IMR-90 (cell line): Measurements from ENCODE around the gene KIF3B.

Source experiments
- BHLHE40 ChIP-seq: fragments of 150-350 bp; IDR thresholded peaks from 2 replicates; pipeline ENCODE4 v1.6.1; 2016; ENCODE audit warnings: mild to moderate bottlenecking, low read depth, low read length
- CEBPB ChIP-seq: IDR thresholded peaks from 2 replicates; pipeline ENCODE4 v1.6.1; 2012; ENCODE audit warnings: low read depth, low read length, improper control_type of control experiment
- MAFK ChIP-seq: IDR thresholded peaks from 2 replicates; pipeline ENCODE4 v1.6.1; 2012; ENCODE audit warnings: low read depth, low read length, improper control_type of control experiment
- MAZ ChIP-seq: IDR thresholded peaks from 2 replicates; pipeline ENCODE4 v1.6.1; 2012; ENCODE audit warnings: low read depth, mild to moderate bottlenecking, low read length, improper control_type of control experiment, moderate library complexity, borderline replicate concordance
- MXI1 ChIP-seq: IDR thresholded peaks from 2 replicates; pipeline ENCODE4 v1.6.1; 2012; ENCODE audit warnings: low read depth, mild to moderate bottlenecking, low read length, moderate library complexity, borderline replicate concordance
- NFE2L2 ChIP-seq: fragments of 150-350 bp; IDR thresholded peaks from 2 replicates; pipeline ENCODE4 v1.6.1; 2016; ENCODE audit warnings: low read depth, mild to moderate bottlenecking, low read length
- POLR2A ChIP-seq: IDR thresholded peaks from 2 replicates; pipeline ENCODE4 v1.6.1; 2012; ENCODE audit warnings: mild to moderate bottlenecking, low read depth, low read length
- RAD21 ChIP-seq: IDR thresholded peaks from 2 replicates; pipeline ENCODE4 v1.6.1; 2012; ENCODE audit warnings: low read length, improper control_type of control experiment
- RCOR1 ChIP-seq: IDR thresholded peaks from 2 replicates; pipeline ENCODE4 v1.6.1; 2012; ENCODE audit warnings: mild to moderate bottlenecking, low read length, improper control_type of control experiment; ENCODE audit not compliant: insufficient replicate concordance
- RFX5 ChIP-seq: IDR thresholded peaks from 2 replicates; pipeline ENCODE4 v1.8.0; 2012; ENCODE audit warnings: low read depth, mild to moderate bottlenecking, low read length, moderate library complexity
- SMC3 ChIP-seq: fragments of 150-350 bp; IDR thresholded peaks from 2 replicates; pipeline ENCODE4 v1.6.1; 2016; ENCODE audit warnings: low read depth, mild to moderate bottlenecking, antibody characterized with exemption, low read length, moderate library complexity
- USF2 ChIP-seq: fragments of 150-350 bp; IDR thresholded peaks from 2 replicates; pipeline ENCODE4 v1.6.1; 2017; ENCODE audit warnings: mild to moderate bottlenecking, antibody characterized with exemption, low read length, low read depth
- TF ChIP-seq, protein P1 (sequence below): conservative IDR thresholded peaks from 2 replicates; pipeline ENCODE4 v1.5.1; 2012; ENCODE audit warnings: mild to moderate bottlenecking, low read depth, low read length, improper control_type of control experiment
- TF ChIP-seq, protein P2 (sequence below): fragments of 150-350 bp; IDR thresholded peaks from 2 replicates; pipeline ENCODE4 v1.6.1; 2016; ENCODE audit warnings: low read depth, mild to moderate bottlenecking, low read length, moderate library complexity, borderline replicate concordance

DNA sequence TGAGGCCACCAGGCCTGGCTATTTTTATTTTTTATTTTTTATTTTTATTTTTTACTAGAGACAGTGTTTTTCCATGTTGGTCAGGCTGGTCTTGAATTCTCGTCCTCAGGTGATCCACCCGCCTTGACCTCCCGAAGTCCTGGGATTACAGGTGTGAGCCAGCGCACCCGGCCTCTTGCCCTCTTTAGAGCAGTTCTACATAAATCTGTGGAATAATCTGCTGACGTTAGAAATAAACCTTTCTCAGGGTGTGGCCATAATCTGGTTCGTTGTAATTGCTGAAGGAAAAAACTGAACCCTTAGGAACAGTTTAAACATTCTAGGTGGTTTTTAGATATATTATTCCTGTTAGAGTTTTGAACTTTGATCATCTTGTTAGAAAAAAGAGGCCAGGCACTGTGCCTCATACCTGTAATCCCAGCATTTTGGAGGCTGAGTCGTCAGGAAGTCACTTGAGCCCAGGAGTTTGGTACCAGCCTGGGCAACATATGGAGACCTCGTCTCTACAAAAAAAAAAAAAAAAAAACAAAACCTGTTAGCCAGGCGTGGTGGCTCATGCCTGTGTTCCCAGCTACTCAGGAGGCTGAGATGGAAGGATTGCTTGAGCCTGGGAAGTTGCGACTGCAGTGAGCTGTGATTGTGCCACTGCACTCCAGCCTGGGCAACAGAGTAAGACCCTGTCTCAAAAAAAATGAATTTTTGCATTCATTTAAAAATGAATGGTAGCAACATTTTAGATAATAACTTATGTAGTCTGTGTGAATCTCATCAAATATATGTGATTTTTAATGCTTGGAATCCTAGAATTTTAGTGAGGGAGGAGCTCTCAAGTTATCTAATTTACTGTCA, 104.9 kb downstream of the KIF3B start:
- TF ChIP-seq, protein P1, sequence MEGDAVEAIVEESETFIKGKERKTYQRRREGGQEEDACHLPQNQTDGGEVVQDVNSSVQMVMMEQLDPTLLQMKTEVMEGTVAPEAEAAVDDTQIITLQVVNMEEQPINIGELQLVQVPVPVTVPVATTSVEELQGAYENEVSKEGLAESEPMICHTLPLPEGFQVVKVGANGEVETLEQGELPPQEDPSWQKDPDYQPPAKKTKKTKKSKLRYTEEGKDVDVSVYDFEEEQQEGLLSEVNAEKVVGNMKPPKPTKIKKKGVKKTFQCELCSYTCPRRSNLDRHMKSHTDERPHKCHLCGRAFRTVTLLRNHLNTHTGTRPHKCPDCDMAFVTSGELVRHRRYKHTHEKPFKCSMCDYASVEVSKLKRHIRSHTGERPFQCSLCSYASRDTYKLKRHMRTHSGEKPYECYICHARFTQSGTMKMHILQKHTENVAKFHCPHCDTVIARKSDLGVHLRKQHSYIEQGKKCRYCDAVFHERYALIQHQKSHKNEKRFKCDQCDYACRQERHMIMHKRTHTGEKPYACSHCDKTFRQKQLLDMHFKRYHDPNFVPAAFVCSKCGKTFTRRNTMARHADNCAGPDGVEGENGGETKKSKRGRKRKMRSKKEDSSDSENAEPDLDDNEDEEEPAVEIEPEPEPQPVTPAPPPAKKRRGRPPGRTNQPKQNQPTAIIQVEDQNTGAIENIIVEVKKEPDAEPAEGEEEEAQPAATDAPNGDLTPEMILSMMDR: no peak
- TF ChIP-seq MAFK (no peak), USF2 (no peak), CEBPB (no peak), POLR2A (no peak), RCOR1 (no peak), NFE2L2 (no peak), RFX5 (no peak), RAD21 (no peak), MXI1 (no peak), MAZ (no peak), SMC3 (no peak), BHLHE40 (no peak)
- TF ChIP-seq, protein P2, sequence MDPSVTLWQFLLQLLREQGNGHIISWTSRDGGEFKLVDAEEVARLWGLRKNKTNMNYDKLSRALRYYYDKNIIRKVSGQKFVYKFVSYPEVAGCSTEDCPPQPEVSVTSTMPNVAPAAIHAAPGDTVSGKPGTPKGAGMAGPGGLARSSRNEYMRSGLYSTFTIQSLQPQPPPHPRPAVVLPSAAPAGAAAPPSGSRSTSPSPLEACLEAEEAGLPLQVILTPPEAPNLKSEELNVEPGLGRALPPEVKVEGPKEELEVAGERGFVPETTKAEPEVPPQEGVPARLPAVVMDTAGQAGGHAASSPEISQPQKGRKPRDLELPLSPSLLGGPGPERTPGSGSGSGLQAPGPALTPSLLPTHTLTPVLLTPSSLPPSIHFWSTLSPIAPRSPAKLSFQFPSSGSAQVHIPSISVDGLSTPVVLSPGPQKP: no peak
